ENCODE measurements around the gene IRF2BP1.

IRF2BP1 gene

GRCh38 chr19:45885556-45886426 is at the start of gene IRF2BP1:
Gene IRF2BP1, minus strand, starts transcription at chr19:45886141. Its CDS starts 367 bp downstream, at chr19:45885774.
- DNase-seq, result peak; percentile 96

GRCh38 chr19:45935267-45935666 is 49.3 kb upstream of the IRF2BP1 start:
- DNase-seq, result no peak

GRCh38 chr19:45934551-45935230 is 48.8 kb upstream of the IRF2BP1 start:
- DNase-seq, result no peak

GRCh38 chr19:45933759-45934158 is 47.8 kb upstream of the IRF2BP1 start:
- DNase-seq, result no peak

- DNase-seq, result no peak
Observed at GRCh38 chr19:45931055-45931454, 45.1 kb upstream of the IRF2BP1 start.

- DNase-seq, result no peak
Observed at GRCh38 chr19:45929247-45929646, 43.3 kb upstream of the IRF2BP1 start.

GRCh38 chr19:45927565-45928261 is 41.8 kb upstream of the IRF2BP1 start:
- peak; percentile 98 for DNase-seq

- DNase-seq, result peak; percentile 46
Observed at GRCh38 chr19:45924891-45925447, 39.0 kb upstream of the IRF2BP1 start.

- DNase-seq, result no peak
Observed at GRCh38 chr19:45922281-45922680, 36.3 kb upstream of the IRF2BP1 start.

- DNase-seq, result no peak
Observed at GRCh38 chr19:45920458-45920857, 34.5 kb upstream of the IRF2BP1 start.

GRCh38 chr19:45919678-45920077 is 33.7 kb upstream of the IRF2BP1 start:
- DNase-seq, result no peak

- no peak for DNase-seq
Observed at GRCh38 chr19:45918721-45919120, 32.8 kb upstream of the IRF2BP1 start.

GRCh38 chr19:45917421-45918091 is 31.6 kb upstream of the IRF2BP1 start:
- no peak for DNase-seq

GRCh38 chr19:45913874-45914830 is 28.2 kb upstream of the IRF2BP1 start, which contains the start of gene NANOS2:
Gene NANOS2, minus strand, starts transcription at chr19:45914778. Its CDS starts 85 bp downstream, at chr19:45914693.
- DNase-seq, result peak; percentile 52

GRCh38 chr19:45911291-45911690 is 25.4 kb upstream of the IRF2BP1 start:
- DNase-seq, result peak; percentile 19

- no peak for DNase-seq
Observed at GRCh38 chr19:45908956-45909355, 23.0 kb upstream of the IRF2BP1 start.

GRCh38 chr19:45906221-45906620 is 20.3 kb upstream of the IRF2BP1 start:
- no peak for DNase-seq

- no peak for DNase-seq
Observed at GRCh38 chr19:45905011-45905410, 19.1 kb upstream of the IRF2BP1 start.

- peak; percentile 99 for DNase-seq
Observed at GRCh38 chr19:45902651-45903625, 17.0 kb upstream of the IRF2BP1 start.
